Measurements from ENCODE around the gene SOX15.
"Not testable (repeated sequence)": the region's sequence is repeated elsewhere in the genome, so short reads cannot be mapped to it uniquely, and the experiment has no call there.

The SOX15 gene

DNA sequence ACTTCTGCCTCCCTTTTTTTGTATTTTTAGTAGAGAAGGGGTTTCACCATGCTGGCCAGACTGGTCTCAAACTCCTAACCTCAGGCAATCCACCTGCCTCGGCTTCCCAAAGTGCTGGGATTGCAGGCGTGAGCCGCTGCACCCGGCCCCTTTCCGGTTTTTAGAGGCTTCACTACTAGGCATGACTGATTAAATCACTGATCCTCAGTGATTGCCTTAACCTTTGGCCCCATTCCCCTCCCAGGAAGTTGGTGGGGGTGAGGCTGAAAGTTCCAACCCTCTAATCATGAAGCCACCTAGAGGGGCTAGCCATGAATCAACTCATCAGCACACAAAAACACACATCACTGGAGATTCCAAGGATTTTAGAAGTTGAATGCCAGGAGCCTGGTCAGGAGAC is 7.7 kb upstream of the SOX15 start:
- H3K9me3 ChIP-seq (ENCODE audit: control insufficient read depth in 1 of 2, low read length in 2 of 2); H3K27ac ChIP-seq (ENCODE audit: low read length); H3K27me3 ChIP-seq (ENCODE audit: low read depth, low read length); H3K4me1 ChIP-seq (ENCODE audit: control insufficient read depth in 1 of 2, insufficient read depth in 2 of 2, low read length in 2 of 2); H3K4me3 ChIP-seq (ENCODE audit: low read depth in 1 of 2, low read length in 2 of 2): not testable (repeated sequence)
- peaks cover 39 to 86% of the 10 kb centered on the region in 2 donors for H3K36me3 ChIP-seq (ENCODE audit: control insufficient read depth in 1 of 2, insufficient read depth in 2 of 2, low read length in 2 of 2)

DNA sequence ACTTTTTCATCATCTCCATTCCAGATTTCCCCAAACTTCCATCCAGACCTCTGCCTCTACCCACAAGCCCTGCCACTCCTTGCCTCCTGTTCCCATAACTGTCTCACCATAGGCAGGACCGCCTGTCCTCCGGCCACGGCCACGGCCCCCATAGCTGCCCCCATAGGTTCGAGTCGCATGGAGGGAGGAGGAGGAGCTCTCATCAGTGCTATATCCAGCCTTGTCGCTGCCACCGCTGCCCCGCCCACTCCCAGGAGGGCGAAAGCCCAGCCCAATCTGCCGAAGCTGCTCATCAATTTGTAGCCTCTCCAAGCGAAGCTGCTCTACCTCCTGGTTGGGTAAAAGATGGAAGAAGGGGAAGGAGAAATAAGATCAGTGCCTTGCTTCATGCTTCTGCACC is 3.4 kb upstream of the SOX15 start:
- H3K27ac ChIP-seq (ENCODE audit: low read length): no peak overlapping the region
- H3K4me3 ChIP-seq (ENCODE audit: low read depth in 1 of 2, low read length in 2 of 2): no peak overlapping the region
- no peaks in the 10 kb centered on the region for H3K27me3 ChIP-seq (ENCODE audit: low read depth, low read length)
- no peaks in the 10 kb centered on the region for H3K9me3 ChIP-seq (ENCODE audit: control insufficient read depth in 1 of 2, low read length in 2 of 2)
- peaks cover 0 to 8% of the 10 kb centered on the region in 2 donors for H3K4me1 ChIP-seq (ENCODE audit: control insufficient read depth in 1 of 2, insufficient read depth in 2 of 2, low read length in 2 of 2)
- peaks cover 42 to 69% of the 10 kb centered on the region in 2 donors for H3K36me3 ChIP-seq (ENCODE audit: control insufficient read depth in 1 of 2, insufficient read depth in 2 of 2, low read length in 2 of 2)

DNA sequence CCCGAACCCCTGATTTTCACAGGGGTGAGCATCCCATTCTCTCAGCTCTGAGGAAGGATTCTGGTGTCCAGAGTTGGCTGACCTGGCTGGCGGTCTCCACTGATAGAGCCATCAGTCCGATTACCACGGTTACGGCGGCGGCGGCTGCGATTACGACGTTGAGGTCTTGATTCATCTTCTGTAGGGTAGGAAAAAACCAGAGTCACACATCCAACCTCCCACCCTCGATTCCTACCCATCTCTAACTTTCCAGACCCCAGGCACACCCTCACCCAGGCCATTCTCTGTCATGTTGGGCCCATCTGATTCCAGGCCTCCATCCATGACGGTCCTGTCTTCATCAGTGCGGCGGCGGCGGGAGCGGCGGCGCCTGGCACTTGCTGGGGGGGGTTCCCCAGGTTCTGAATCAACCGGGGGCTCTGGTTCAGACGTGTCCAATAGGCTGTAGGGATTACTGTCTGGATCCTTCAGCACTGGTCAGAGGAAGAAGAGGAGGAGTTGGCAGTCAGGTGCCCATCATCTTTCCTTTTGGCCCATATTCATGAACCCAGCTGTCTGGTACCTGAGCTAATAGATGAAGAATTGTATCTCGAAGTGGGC is 2.6 kb upstream of the SOX15 start:
- Histone ChIP-seq H3K27ac (ENCODE audit: low read length) (no peak overlapping the region), H3K4me1 (ENCODE audit: control insufficient read depth in 1 of 2, insufficient read depth in 2 of 2, low read length in 2 of 2) (peaks cover 0 to 14% of the 10 kb centered on the region in 2 donors), H3K27me3 (ENCODE audit: low read depth, low read length) (no peaks in the 10 kb centered on the region), H3K9me3 (ENCODE audit: control insufficient read depth in 1 of 2, low read length in 2 of 2) (no peaks in the 10 kb centered on the region), H3K4me3 (ENCODE audit: low read depth in 1 of 2, low read length in 2 of 2) (no peak overlapping the region), H3K36me3 (ENCODE audit: control insufficient read depth in 1 of 2, insufficient read depth in 2 of 2, low read length in 2 of 2) (peaks cover 42 to 67% of the 10 kb centered on the region in 2 donors)

DNA sequence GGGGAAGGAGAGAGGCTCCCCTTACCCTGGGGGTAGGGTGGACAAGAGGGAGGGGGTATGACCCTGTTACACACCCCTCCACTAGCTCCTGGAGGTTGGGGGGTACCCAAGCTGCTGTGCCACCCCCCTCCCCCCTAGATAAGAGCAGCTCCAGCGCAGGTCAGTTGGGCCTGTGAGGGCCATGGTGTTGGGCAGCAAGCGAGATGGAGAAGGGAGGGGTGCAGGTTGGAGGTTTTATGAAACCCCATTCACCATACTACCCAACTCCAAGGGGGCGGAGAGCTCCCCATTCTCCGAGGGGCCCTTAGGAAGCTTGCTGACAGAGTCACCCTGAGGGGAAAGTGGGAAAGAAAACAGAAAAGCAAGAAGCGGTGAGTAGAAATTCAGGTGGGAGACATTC is 1.7 kb upstream of the SOX15 start:
- H3K4me3 ChIP-seq (ENCODE audit: low read depth in 1 of 2, low read length in 2 of 2): no peak overlapping the region
- peaks cover 0 to 18% of the 10 kb centered on the region in 2 donors for H3K4me1 ChIP-seq (ENCODE audit: control insufficient read depth in 1 of 2, insufficient read depth in 2 of 2, low read length in 2 of 2)
- no peaks in the 10 kb centered on the region for H3K9me3 ChIP-seq (ENCODE audit: control insufficient read depth in 1 of 2, low read length in 2 of 2)
- peaks cover 50 to 67% of the 10 kb centered on the region in 2 donors for H3K36me3 ChIP-seq (ENCODE audit: control insufficient read depth in 1 of 2, insufficient read depth in 2 of 2, low read length in 2 of 2)
- no peaks in the 10 kb centered on the region for H3K27me3 ChIP-seq (ENCODE audit: low read depth, low read length)
- no peak overlapping the region for H3K27ac ChIP-seq (ENCODE audit: low read length)

DNA sequence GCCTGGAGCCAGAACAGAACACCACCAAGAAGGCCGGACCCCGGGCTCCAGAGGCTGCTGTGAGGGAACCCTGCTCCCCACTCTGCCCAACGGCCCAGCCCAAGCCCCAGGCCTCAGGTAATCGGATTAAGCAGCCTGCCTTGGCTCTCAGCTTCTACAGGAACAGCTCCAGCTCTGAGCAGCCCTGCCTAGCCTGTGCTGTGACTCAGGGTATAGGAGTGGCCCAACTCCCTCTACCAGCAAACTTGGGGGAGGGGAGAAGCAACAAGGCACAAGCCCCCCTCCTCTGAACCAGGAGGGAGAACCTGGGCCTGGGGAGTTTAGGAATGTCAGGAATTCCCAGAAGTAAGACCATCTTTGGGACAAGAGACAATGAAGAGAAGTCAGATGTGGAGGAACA is 849 bp upstream of the SOX15 start:
- peaks cover 47 to 58% of the 10 kb centered on the region in 2 donors for H3K36me3 ChIP-seq (ENCODE audit: control insufficient read depth in 1 of 2, insufficient read depth in 2 of 2, low read length in 2 of 2)
- no peaks in the 10 kb centered on the region for H3K27me3 ChIP-seq (ENCODE audit: low read depth, low read length)
- H3K9me3 ChIP-seq (ENCODE audit: control insufficient read depth in 1 of 2, low read length in 2 of 2): no peaks in the 10 kb centered on the region
- H3K4me1 ChIP-seq (ENCODE audit: control insufficient read depth in 1 of 2, insufficient read depth in 2 of 2, low read length in 2 of 2): peaks cover 0 to 23% of the 10 kb centered on the region in 2 donors
- H3K27ac ChIP-seq (ENCODE audit: low read length): no peak overlapping the region
- H3K4me3 ChIP-seq (ENCODE audit: low read depth in 1 of 2, low read length in 2 of 2): no peak overlapping the region

DNA sequence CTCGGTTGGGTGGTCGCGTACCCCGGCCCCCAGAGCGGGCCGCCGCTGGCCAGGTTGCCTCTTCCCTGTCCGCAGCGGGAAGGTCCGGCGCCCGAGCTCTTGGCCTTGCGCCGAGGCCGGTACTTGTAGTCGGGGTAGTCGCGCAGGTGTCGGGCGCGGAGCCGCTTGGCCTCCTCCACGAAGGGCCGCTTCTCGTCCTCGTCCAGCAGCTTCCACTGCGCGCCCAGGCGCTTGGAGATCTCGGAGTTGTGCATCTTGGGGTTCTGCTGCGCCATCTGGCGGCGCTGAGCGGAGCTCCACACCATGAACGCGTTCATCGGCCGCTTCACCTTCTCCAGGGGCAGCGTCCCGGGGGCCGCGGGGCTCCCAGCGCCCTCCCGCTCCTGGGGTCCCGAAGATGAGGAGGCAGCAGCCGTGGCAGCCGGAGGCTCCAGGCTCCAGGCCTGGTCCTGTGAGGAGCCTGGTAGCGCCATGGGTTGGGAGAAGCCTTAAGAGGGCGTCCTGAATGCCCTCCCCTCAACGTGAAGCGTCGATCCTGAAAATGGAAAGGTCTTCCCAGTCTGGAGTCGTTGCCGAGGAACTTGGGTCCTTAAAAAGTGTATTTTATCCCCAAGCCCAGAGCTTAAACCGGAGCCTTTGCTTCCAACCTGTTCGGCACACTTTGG is 558 bp downstream of the SOX15 start:
- H3K4me3 ChIP-seq (ENCODE audit: low read depth in 1 of 2, low read length in 2 of 2): peak overlapping the region; percentile 37 to 71
- H3K36me3 ChIP-seq (ENCODE audit: control insufficient read depth in 1 of 2, insufficient read depth in 2 of 2, low read length in 2 of 2): peaks cover 39 to 45% of the 10 kb centered on the region in 2 donors
- no peak overlapping the region for H3K27ac ChIP-seq (ENCODE audit: low read length)
- H3K27me3 ChIP-seq (ENCODE audit: low read depth, low read length): no peaks in the 10 kb centered on the region
- no peaks in the 10 kb centered on the region for H3K9me3 ChIP-seq (ENCODE audit: control insufficient read depth in 1 of 2, low read length in 2 of 2)
- H3K4me1 ChIP-seq (ENCODE audit: control insufficient read depth in 1 of 2, insufficient read depth in 2 of 2, low read length in 2 of 2): peaks cover 0 to 34% of the 10 kb centered on the region in 2 donors

DNA sequence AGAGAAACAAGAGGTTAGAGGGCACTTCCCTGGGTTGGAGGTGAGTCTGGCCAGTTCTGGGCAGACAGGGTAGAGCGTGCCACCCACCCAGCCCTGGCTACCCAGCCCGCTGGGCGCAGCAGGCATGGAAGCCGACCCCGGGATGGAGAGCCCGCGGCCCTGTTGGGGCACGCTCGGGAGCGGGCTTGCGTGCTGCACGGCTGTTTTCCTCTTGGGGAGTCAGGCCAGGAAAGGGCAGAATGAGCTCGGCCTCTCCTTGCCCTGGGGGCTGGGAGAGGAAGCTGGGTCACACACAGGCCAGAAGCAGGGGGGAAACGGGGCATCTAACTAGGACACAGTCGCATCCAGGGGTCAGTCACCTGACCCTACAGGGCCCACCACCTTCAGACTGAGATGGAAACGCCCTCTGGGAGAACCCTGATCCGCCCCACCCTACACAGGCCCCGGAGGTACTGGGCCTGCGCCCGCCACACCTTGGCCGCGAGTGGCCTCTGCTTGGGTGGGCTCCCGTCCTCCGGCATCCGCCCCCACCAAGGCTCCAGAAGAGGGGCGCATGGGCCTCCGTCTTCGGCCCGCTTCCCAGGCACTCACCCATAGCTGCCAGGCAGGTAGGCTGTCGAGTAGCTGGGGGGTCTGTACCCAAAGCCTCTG is 1.2 kb downstream of the SOX15 start:
- Histone ChIP-seq H3K27ac (ENCODE audit: low read length) (no peak overlapping the region), H3K4me1 (ENCODE audit: control insufficient read depth in 1 of 2, insufficient read depth in 2 of 2, low read length in 2 of 2) (peaks cover 0 to 36% of the 10 kb centered on the region in 2 donors), H3K4me3 (ENCODE audit: low read depth in 1 of 2, low read length in 2 of 2) (peak overlapping the region; percentile 37 to 71), H3K27me3 (ENCODE audit: low read depth, low read length) (no peaks in the 10 kb centered on the region), H3K36me3 (ENCODE audit: control insufficient read depth in 1 of 2, insufficient read depth in 2 of 2, low read length in 2 of 2) (peaks cover 32 to 41% of the 10 kb centered on the region in 2 donors), H3K9me3 (ENCODE audit: control insufficient read depth in 1 of 2, low read length in 2 of 2) (no peaks in the 10 kb centered on the region)

DNA sequence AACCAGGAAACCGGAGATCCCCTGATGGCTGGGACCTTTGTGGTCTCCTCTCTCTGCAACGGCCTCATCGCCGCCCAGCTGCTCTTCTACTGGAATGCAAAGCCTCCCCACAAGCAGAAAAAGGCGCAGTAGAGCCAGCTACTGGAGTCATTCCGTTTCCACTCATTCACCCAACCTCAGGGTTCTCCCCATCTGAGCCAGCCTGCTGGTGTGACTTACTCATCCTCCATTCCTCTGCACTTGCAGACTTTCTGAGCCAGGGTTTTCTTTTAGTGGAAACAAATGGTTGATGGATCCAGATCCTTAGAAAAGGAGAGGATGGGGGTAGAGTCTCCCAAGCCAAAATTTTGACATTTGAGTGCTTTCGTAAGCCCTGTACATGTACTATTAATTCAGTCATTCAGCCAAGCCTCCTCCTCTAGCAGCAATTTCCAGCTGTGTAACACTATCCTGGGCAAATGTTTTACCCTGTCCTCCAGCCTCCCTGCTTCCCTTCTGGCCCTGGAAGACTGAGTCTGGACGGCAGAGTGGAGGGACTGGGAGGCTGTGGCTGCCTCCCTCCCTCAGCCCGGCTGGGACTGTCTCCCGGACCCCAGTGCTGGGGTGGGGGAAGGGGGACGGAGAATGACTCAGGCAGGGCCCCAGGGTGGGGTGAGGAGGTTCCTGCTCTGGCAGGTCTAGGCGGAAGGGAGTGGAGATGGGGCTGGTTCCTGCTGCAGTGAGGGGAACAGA is 2.3 kb downstream of the SOX15 start:
- H3K4me1 ChIP-seq (ENCODE audit: control insufficient read depth in 1 of 2, insufficient read depth in 2 of 2, low read length in 2 of 2): peaks cover 0 to 44% of the 10 kb centered on the region in 2 donors

DNA sequence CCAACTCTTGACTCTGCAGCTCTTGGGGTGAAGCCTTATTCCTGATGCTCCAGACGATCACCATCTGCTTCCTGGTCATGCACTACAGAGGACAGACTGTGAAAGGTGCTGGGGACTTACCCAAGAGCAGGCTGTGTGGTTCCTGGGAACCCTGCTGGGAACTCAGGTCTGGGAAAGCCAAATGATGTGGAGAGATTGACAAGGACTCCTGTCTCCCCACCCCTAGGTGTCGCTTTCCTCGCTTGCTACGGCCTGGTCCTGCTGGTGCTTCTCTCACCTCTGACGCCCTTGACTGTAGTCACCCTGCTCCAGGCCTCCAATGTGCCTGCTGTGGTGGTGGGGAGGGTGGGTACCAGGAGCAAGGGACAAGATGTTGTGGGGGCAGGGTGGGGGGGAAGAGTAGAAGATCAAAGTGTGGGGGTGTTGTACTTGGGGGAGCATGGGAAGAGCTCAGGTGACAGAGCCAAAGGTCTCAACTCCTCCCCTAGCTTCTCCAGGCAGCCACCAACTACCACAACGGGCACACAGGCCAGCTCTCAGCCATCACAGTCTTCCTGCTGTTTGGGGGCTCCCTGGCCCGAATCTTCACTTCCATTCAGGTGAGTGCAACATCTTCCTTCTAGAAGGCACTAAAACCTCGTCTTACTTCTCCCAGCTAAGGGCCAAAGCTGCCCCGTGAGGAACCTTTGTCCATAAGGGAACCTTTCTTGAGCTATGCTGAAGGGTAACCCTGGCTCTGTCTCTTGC is 3.0 kb downstream of the SOX15 start:
- no peak overlapping the region for H3K4me3 ChIP-seq (ENCODE audit: low read depth in 1 of 2, low read length in 2 of 2)
- no peaks in the 10 kb centered on the region for H3K9me3 ChIP-seq (ENCODE audit: control insufficient read depth in 1 of 2, low read length in 2 of 2)
- no peaks in the 10 kb centered on the region for H3K27me3 ChIP-seq (ENCODE audit: low read depth, low read length)
- H3K27ac ChIP-seq (ENCODE audit: low read length): peak overlapping the region; percentile 56
- H3K36me3 ChIP-seq (ENCODE audit: control insufficient read depth in 1 of 2, insufficient read depth in 2 of 2, low read length in 2 of 2): peaks cover 15 to 23% of the 10 kb centered on the region in 2 donors
- H3K4me1 ChIP-seq (ENCODE audit: control insufficient read depth in 1 of 2, insufficient read depth in 2 of 2, low read length in 2 of 2): peaks cover 3 to 50% of the 10 kb centered on the region in 2 donors

More for the DNA sequence above, 2.3 kb downstream of the SOX15 start:
- no peaks in the 10 kb centered on the region for H3K9me3 ChIP-seq (ENCODE audit: control insufficient read depth in 1 of 2, low read length in 2 of 2)
- peak overlapping the region; percentile 56 for H3K27ac ChIP-seq (ENCODE audit: low read length)
- peaks cover 23 to 30% of the 10 kb centered on the region in 2 donors for H3K36me3 ChIP-seq (ENCODE audit: control insufficient read depth in 1 of 2, insufficient read depth in 2 of 2, low read length in 2 of 2)
- no peaks in the 10 kb centered on the region for H3K27me3 ChIP-seq (ENCODE audit: low read depth, low read length)
- H3K4me3 ChIP-seq (ENCODE audit: low read depth in 1 of 2, low read length in 2 of 2): peak overlapping the region in 1 of 2 donors; percentile 71

DNA sequence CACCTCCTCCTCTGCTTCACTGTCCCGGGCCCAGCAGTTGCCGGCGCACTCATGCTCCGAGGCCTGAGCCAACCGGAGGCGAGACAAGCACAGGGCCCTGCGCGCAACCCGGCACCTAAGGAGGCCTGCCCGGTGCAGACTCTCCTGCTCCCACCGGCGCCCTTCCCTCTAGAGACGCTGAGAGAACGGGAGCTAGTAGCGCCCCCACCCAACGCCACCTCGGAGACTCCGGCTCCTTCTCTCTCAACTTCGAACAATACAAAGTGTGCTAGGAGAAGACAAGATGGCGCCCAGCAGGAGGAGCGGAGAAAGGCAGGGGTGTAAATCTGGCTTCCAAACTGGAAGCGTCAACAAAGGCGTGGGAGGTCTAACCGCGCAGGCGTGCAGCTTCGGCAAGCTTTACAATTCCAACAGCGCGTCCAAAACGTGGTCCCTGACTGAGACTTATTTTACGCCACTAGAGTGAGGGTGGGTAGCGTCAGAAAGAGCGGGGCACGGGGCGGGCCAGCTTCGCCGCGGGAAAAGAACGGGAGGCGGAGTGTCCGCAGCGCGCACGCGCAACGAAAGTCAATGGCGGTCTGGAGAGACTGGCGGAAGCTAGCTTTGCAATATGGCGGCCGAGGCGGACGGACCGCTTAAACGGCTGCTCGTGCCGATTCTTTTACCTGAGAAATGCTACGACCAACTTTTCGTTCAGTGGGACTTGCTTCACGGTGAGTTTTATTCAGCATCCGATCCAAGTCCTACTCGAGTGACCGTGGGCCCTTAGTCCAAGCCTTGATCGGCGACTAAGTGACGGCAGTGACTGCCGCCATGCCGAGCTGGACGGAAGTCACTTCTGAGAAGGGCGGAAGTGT is 6.4 kb downstream of the SOX15 start, which contains the start of gene MPDU1:
Gene MPDU1, plus strand, starts transcription at position 600 of the 857 bp plus-strand sequence. Its CDS starts 11 bp downstream, at position 611.
- Histone ChIP-seq H3K36me3 (ENCODE audit: control insufficient read depth in 1 of 2, insufficient read depth in 2 of 2, low read length in 2 of 2) (peaks cover 9 to 17% of the 10 kb centered on the region in 2 donors), H3K4me1 (ENCODE audit: control insufficient read depth in 1 of 2, insufficient read depth in 2 of 2, low read length in 2 of 2) (peaks cover 11 to 68% of the 10 kb centered on the region in 2 donors), H3K9me3 (ENCODE audit: control insufficient read depth in 1 of 2, low read length in 2 of 2) (no peaks in the 10 kb centered on the region), H3K27me3 (ENCODE audit: low read depth, low read length) (no peaks in the 10 kb centered on the region), H3K4me3 (ENCODE audit: low read depth in 1 of 2, low read length in 2 of 2) (peak within 1 kb of the TSS; percentile 74 to 90), H3K27ac (ENCODE audit: low read length) (peak within 1 kb of the TSS; percentile 98)

Measured in muscle layer of duodenum (tissue), 2 donors.